Neural progenitor cell (in vitro differentiated cells): ENCODE data around the gene TUSC2. TPM values are rescaled to one million over a fixed set of nuclear protein-coding genes. Genes with fewer than 3 reads are reported as not detected.

Source experiments
- DNase-seq: peaks from one replicate; pipeline ENCODE4 v3.0.0-alpha.2; 2016; ENCODE audit warnings: low spot score
- H2AFZ ChIP-seq: fragments of 200-600 bp; sonication (generic); replicated peaks from 2 replicates; pipeline ENCODE4 v1.6.1; 2016; ENCODE audit warnings: antibody characterized with exemption
- H3F3A ChIP-seq: fragments of 200-600 bp; sonication (generic); 2 replicates; pipeline ENCODE4 v1.6.1; 2016; ENCODE audit warnings: antibody characterized with exemption, low read depth
- H3K27ac ChIP-seq: fragments of 200-600 bp; sonication (generic); 2 replicates; pipeline ENCODE4 v1.5.1; 2016; ENCODE audit warnings: mild to moderate bottlenecking
- H3K27me3 ChIP-seq: fragments of 200-600 bp; sonication (generic); 2 replicates; pipeline ENCODE4 v1.6.1; 2016; ENCODE audit warnings: mild to moderate bottlenecking, moderate library complexity
- H3K36me3 ChIP-seq: fragments of 200-600 bp; sonication (generic); 2 replicates; pipeline ENCODE4 v1.5.1; 2016
- H3K4me1 ChIP-seq: fragments of 200-600 bp; sonication (generic); 2 replicates; pipeline ENCODE4 v1.6.1; 2016; ENCODE audit warnings: mixed run types
- H3K4me2 ChIP-seq: fragments of 200-600 bp; sonication (generic); 2 replicates; pipeline ENCODE4 v1.6.1; 2016
- H3K4me3 ChIP-seq: fragments of 200-600 bp; sonication (generic); 2 replicates; pipeline ENCODE4 v1.5.1; 2016
- H3K79me2 ChIP-seq: fragments of 200-600 bp; sonication (generic); 2 replicates; pipeline ENCODE4 v1.6.1; 2016; ENCODE audit warnings: low read depth
- H3K9ac ChIP-seq: fragments of 200-600 bp; sonication (generic); 2 replicates; pipeline ENCODE4 v1.6.1; 2016
- H3K9me3 ChIP-seq: fragments of 200-600 bp; sonication (generic); 2 replicates; pipeline ENCODE4 v1.5.1; 2016; ENCODE audit warnings: low read depth
- H4K20me1 ChIP-seq: fragments of 200-600 bp; sonication (generic); 2 replicates; pipeline ENCODE4 v1.6.1; 2016; ENCODE audit warnings: low read depth
- H3K27ac Mint-ChIP-seq: 3 replicates; pipeline ENCODE4 v1.8.0; 2021; ENCODE audit warnings: mixed read lengths
- H3K27me3 Mint-ChIP-seq: 2 replicates; pipeline ENCODE4 v1.8.0; 2022; ENCODE audit warnings: low read depth, mild to moderate bottlenecking, inconsistent platforms, moderate library complexity, mixed read lengths; ENCODE audit not compliant: insufficient read depth
- H3K36me3 Mint-ChIP-seq: 3 replicates; pipeline ENCODE4 v1.8.0; 2021; ENCODE audit warnings: mixed read lengths
- H3K4me1 Mint-ChIP-seq: 3 replicates; pipeline ENCODE4 v1.8.0; 2021; ENCODE audit warnings: mixed read lengths
- H3K4me3 Mint-ChIP-seq: 3 replicates; pipeline ENCODE4 v1.8.0; 2021; ENCODE audit warnings: mild to moderate bottlenecking, moderate library complexity, mixed read lengths
- H3K9me3 Mint-ChIP-seq: 3 replicates; pipeline ENCODE4 v1.8.0; 2020; ENCODE audit warnings: mixed read lengths
- CTCF ChIP-seq: fragments of 200-600 bp; sonication (generic); IDR thresholded peaks from 2 replicates; pipeline ENCODE4 v1.5.1; 2017; ENCODE audit warnings: antibody characterized with exemption, mild to moderate bottlenecking
- EZH2 ChIP-seq: fragments of 200-600 bp; sonication (generic); IDR thresholded peaks from 2 replicates; pipeline ENCODE4 v1.6.1; 2017; ENCODE audit warnings: antibody characterized with exemption, mild to moderate bottlenecking, moderate library complexity
- EZH2phosphoT487 ChIP-seq: fragments of 200-600 bp; sonication (generic); IDR thresholded peaks from 2 replicates; pipeline ENCODE4 v1.6.1; 2017; ENCODE audit warnings: antibody characterized with exemption
- total RNA-seq: library from RNA; depleted of rRNA; stranded (reverse); fragments of >200 nt; gene quantifications from 2 replicates; pipeline ENCODE4 v1.2.3, GENCODE V29; 2015; ENCODE audit warnings: low replicate concordance

Gene TUSC2
- total RNA-seq, 1 donor from 2014 or later: 14.9 TPM

GRCh38 chr3:50325497-50326181 is 2.4 kb downstream of the TUSC2 start:
- Histone ChIP-seq H3K36me3 (no peaks in the 10 kb centered on the region), H3K4me2 (no peak overlapping the region), H3F3A (peaks cover 44% of the 10 kb centered on the region), H3K4me1 (peaks cover 20% of the 10 kb centered on the region), H3K27me3 (no peaks in the 10 kb centered on the region), H3K9ac (no peak overlapping the region), H3K4me3 (no peak overlapping the region), H3K9me3 (no peaks in the 10 kb centered on the region), H3K79me2 (peaks cover 19% of the 10 kb centered on the region), H3K27ac (no peak overlapping the region), H2AFZ (no peak overlapping the region), H4K20me1 (peaks cover 14% of the 10 kb centered on the region)
- H3K4me1 Mint-ChIP-seq: peaks cover 36% of the 10 kb centered on the region
- no peak overlapping the region for H3K27ac Mint-ChIP-seq
- no peak for DNase-seq
- peaks cover 4% of the 10 kb centered on the region for H3K27me3 Mint-ChIP-seq
- H3K4me3 Mint-ChIP-seq: peak overlapping the region; percentile 95
- TF ChIP-seq EZH2phosphoT487: no peak
- TF ChIP-seq EZH2: no peak
- no peak for TF ChIP-seq CTCF
- H3K36me3 Mint-ChIP-seq: no peaks in the 10 kb centered on the region
- H3K9me3 Mint-ChIP-seq: no peaks in the 10 kb centered on the region

- peaks cover 42% of the 10 kb centered on the region for H3K4me1 Mint-ChIP-seq
- H3K27me3 Mint-ChIP-seq: peaks cover 4% of the 10 kb centered on the region
- H3K36me3 Mint-ChIP-seq: no peaks in the 10 kb centered on the region
- Histone ChIP-seq H3K27ac (no peak overlapping the region), H3K9ac (no peak overlapping the region), H3K4me2 (no peak overlapping the region), H3K27me3 (no peaks in the 10 kb centered on the region), H2AFZ (no peak overlapping the region), H4K20me1 (peaks cover 20% of the 10 kb centered on the region), H3K4me1 (peaks cover 24% of the 10 kb centered on the region), H3K9me3 (no peaks in the 10 kb centered on the region), H3K79me2 (peaks cover 24% of the 10 kb centered on the region), H3K4me3 (no peak overlapping the region), H3F3A (peaks cover 47% of the 10 kb centered on the region), H3K36me3 (no peaks in the 10 kb centered on the region)
- TF ChIP-seq CTCF: no peak
- no peak for TF ChIP-seq EZH2phosphoT487
- TF ChIP-seq EZH2: no peak
- H3K4me3 Mint-ChIP-seq: peak overlapping the region; percentile 70
- no peaks in the 10 kb centered on the region for H3K9me3 Mint-ChIP-seq
- no peak overlapping the region for H3K27ac Mint-ChIP-seq
- no peak for DNase-seq
Observed at GRCh38 chr3:50325113-50325480, 2.9 kb downstream of the TUSC2 start.

- no peaks in the 10 kb centered on the region for H3K36me3 ChIP-seq
- H3K9me3 Mint-ChIP-seq: no peaks in the 10 kb centered on the region
- no peaks in the 10 kb centered on the region for H3K9me3 ChIP-seq
- H3K27ac Mint-ChIP-seq: no peak overlapping the region
- peak overlapping the region; percentile 70 for H3K4me3 Mint-ChIP-seq
- peaks cover 4% of the 10 kb centered on the region for H3K36me3 Mint-ChIP-seq
- no peak overlapping the region for H2AFZ ChIP-seq
- no peak overlapping the region for H3K4me2 ChIP-seq
- peaks cover 48% of the 10 kb centered on the region for H3K4me1 Mint-ChIP-seq
- H3K27ac ChIP-seq: no peak overlapping the region
- H3K4me1 ChIP-seq: peaks cover 29% of the 10 kb centered on the region
- H3K9ac ChIP-seq: no peak overlapping the region
- H3K79me2 ChIP-seq: peaks cover 30% of the 10 kb centered on the region
- no peaks in the 10 kb centered on the region for H3K27me3 ChIP-seq
- H3F3A ChIP-seq: peaks cover 48% of the 10 kb centered on the region
- TF ChIP-seq CTCF: peak; percentile 84
- TF ChIP-seq EZH2: no peak
- no peak for TF ChIP-seq EZH2phosphoT487
- peaks cover 25% of the 10 kb centered on the region for H4K20me1 ChIP-seq
- H3K27me3 Mint-ChIP-seq: peaks cover 4% of the 10 kb centered on the region
- no peak overlapping the region for H3K4me3 ChIP-seq
- peak; percentile 92 for DNase-seq
Observed at GRCh38 chr3:50324351-50325112, 3.5 kb downstream of the TUSC2 start.
